Measurements from ENCODE around the gene RAPGEF1.

DNA sequence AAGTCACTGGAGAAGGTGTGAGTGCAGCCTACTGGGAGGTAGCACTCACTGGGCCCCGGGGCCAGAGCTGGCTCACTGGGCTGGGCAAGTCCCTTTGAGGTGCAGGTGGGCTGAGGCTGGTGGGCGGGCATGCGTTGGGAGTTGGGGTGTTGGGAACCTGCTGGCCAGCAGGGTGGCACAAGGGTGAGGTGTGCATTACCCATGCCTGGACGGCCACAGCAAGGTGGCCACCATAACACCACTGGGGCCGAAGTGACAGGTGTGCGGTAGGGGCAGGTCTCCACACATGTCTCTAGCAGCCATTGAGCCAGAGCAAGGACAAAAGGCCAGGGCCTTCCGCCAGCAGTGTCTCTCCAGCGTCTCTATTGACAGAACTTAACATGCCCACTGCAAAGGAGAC, 172.0 kb downstream of the RAPGEF1 start:
- TF ChIP-seq, protein P1, sequence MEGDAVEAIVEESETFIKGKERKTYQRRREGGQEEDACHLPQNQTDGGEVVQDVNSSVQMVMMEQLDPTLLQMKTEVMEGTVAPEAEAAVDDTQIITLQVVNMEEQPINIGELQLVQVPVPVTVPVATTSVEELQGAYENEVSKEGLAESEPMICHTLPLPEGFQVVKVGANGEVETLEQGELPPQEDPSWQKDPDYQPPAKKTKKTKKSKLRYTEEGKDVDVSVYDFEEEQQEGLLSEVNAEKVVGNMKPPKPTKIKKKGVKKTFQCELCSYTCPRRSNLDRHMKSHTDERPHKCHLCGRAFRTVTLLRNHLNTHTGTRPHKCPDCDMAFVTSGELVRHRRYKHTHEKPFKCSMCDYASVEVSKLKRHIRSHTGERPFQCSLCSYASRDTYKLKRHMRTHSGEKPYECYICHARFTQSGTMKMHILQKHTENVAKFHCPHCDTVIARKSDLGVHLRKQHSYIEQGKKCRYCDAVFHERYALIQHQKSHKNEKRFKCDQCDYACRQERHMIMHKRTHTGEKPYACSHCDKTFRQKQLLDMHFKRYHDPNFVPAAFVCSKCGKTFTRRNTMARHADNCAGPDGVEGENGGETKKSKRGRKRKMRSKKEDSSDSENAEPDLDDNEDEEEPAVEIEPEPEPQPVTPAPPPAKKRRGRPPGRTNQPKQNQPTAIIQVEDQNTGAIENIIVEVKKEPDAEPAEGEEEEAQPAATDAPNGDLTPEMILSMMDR (IDR thresholded peaks at IDR 0.05; ENCODE audit: extremely low read depth in 1 of 2, insufficient read depth in 1 of 2, low read depth in 1 of 2, low read length in 2 of 2), result no peak
- no peak for TF ChIP-seq MYC (IDR thresholded peaks at IDR 0.05; ENCODE audit: low read depth, low read length)
- TF ChIP-seq POLR2A (IDR thresholded peaks at IDR 0.05; ENCODE audit: low read depth, low read length), result no peak
- TF ChIP-seq, protein P2, sequence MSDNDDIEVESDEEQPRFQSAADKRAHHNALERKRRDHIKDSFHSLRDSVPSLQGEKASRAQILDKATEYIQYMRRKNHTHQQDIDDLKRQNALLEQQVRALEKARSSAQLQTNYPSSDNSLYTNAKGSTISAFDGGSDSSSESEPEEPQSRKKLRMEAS (IDR thresholded peaks at IDR 0.05; ENCODE audit: insufficient read depth, insufficient read length), result no peak
